ENCODE data around the gene ZNF329.

Gene ZNF329

DNA sequence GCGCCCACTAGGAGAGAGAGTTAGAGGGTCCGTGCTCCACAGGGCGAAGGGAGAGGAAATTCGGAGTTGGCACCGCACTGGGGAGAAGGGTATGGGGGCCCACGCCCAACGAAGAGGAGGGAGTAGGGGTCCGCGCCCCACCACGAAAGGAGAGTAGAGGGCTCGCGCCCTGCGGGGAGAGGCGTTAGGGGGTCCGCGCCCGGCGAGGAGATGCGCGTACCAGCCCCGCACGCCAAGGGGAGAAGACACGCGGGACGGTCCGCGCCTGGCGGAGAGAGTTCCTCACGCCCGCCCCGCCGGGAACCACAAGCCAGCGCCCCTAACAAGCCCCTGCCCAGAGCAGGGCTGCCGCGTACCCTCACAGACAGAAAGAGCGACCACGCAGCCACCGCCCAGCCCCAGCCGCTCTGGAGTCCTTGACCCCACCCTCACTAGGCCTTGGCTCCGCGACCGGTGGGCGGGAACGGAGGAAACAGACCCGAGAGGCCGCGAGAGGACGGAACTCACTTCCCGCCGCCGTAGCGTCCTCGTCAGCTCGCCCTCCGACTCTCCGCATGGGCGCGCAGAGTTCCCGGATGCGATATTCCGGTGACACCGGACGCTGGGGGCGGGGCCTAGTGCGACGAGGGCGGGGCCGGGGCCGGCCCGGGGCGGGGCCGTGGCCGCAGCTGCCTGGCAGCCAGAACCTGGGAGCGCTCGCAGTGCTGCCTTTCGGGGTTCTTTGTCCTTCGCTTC is 32.6 kb downstream of the ZNF329 start:
- no peak for DNase-seq

DNA sequence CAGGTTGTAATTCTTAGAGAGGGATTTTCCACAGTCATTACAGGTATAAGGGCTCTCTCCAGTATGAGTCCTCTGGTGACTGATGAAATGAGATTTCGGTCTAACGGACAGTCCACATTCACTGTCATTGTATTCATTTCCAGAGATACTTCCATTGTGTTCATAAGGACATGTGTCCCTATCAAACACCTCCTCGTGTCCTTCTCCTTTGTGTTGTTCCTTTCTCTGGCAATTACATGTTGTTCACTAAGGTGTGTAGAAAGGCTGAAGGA is 42.1 kb downstream of the ZNF329 start:
- DNase-seq: no peak

GRCh38 chr19:58107778-58108545 is 42.6 kb downstream of the ZNF329 start:
- no peak for DNase-seq

GRCh38 chr19:58098682-58098998 is 51.9 kb downstream of the ZNF329 start:
- DNase-seq: no peak

DNA sequence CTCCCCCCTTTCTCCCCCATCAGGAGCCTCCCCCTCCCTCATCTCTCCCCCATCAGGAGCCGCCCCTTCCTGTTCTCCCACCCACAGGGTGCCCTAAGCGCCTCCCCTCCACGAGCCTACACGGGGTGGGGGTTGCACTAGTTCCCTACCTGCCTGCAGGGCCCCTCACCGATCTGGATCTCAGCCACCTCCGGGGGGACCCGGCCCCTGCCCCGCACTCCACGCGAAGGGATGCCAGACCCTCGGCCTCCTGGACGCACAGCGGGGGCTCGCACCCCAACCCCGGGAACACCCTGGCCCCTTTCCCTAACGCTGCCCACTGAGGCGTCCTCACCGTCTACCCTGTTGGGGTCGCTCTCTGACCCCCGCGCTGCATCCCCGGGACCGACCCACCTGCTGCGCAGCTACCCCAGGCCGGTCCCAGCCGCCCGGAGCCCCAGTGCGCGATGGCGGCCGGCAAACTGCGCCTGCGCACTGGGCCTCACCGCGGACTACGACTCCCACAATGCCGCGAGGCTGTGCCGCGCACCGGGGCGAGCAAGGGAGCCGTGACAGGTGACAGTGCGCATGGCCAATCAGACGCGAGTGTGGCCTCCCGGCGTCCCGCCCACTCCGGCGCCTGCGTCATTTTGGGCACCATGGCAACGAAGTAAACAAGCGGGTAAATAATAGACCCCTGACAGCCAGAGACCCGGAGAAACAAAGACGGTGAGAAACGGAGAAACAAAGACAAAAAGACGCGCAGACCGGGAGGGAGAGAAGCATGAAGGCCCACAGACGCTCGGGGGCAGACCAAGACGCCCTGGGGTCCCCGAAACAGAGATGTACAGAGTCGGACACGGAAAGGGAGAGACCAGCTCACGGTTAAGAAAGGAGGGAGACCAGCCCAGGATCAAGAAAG is 52.6 kb downstream of the ZNF329 start, which contains the start of gene ZSCAN18:
Gene ZSCAN18 (minus strand): TSS at position 451 of the 901 bp plus-strand sequence. CDS start 7,964 bp downstream, outside the sequence.
- peak; percentile 58 for DNase-seq

GRCh38 chr19:58097349-58097748 is 53.2 kb downstream of the ZNF329 start:
- DNase-seq: no peak

DNA sequence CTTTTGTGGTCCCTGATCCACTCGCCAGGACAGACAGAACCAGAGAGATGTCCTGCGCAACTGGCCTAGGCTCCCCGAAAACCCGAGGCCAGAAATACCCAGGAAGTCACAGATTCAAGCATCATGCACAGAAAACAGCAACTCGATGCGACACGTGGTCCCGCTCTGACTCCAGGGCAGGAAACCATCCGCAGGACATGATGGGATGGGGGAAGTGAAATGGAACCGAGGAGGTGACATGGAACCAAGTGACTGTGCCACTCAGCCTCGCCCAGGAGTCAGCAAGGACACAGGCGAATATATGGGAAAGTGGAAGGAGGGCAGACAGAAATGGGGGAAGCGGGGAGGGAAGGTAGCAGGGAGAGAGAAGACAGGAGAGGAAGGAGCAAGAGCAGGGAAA is 53.7 kb downstream of the ZNF329 start:
- DNase-seq: no peak

GRCh38 chr19:58095328-58095727 is 55.3 kb downstream of the ZNF329 start:
- DNase-seq: no peak

GRCh38 chr19:58093071-58093470 is 57.5 kb downstream of the ZNF329 start:
- no peak for DNase-seq

GRCh38 chr19:58091251-58091995 is 59.2 kb downstream of the ZNF329 start:
- no peak for DNase-seq

DNA sequence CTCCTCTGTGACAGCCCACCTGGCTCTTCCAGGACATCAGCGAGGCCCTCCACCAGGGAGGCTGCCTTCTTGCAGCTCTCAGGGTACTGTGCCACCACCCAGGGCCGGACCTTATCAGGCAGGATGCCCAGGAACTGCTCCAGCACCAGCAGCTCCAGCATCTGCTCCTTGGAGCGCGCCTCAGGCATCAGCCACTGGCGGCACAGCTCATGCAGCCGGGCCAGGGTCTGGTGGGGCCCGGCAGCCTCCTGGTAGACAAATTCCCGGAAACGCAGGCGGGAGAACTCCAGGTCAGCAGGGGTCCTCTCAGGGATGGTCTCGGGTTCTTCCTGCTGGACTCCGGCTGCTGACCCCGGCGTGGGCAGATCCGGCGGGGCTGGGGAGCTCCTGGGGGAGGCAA is 60.7 kb downstream of the ZNF329 start:
- DNase-seq: no peak

- DNase-seq: no peak
Observed at GRCh38 chr19:58088521-58089052, 62.0 kb downstream of the ZNF329 start.

- no peak for DNase-seq
Observed at GRCh38 chr19:58086825-58087710, 63.5 kb downstream of the ZNF329 start.

DNA sequence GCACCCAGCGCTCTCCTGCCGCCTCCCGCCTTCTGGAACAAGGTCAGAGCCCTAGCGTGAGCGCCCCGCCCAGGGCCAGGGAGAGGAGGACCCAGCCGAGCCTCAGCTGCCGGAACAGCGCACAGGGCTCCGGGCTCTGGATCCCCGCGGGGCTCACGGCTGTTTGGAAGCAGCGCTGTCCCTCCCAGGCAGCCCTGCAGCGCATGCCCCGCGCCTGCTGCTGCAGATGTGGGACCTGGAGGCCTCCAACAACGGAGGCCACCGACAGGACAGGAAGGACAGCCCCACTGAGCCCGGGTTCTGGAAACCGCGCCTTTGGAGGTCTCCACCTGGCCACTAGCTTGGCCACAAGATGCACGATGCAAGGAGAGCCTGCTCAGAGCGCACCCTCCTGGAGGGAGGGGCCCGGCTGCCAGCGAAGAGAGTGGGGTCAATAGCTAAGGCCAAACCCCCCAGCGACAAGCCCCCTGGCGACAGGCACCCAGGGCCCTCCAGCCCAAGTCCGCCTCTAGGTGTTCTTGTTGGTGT is 65.2 kb downstream of the ZNF329 start:
- no peak for DNase-seq

DNA sequence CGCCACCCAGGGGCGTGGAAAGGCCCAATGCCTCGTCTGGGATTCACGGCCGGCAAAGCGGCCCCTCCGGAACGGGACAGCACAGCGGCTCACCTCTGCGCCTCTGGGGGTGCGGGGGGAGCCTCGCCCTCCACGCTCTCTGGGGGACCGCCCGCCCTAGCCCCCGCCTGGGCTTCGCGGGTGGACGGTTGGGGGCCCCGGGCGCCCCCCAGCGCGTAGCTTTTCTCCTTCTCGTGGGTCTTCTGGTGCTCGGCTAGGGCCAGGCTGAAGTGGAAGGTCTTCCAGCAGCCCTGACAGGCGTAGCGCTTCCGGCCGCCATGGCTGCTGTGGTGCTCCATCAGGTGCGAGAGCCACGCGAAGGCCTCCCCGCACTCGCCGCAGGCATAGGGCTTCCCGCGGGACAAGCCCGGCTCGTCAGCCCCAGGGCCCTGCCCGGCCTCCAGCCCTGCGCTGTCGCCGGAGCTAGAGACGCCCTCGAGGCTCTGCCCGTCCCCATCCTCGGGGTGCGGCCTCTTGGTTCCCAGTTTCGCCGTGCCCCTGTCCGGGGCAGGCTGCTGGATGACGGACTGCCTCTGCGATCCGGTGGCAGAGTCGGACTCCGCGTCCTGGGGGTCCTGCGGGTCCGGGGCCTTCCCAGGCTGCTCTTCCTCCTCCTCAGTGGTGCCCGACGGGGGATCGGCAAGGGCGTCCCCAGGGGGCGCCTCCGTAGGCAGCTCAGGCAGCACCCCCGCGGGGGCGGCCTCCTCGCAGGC is 65.8 kb downstream of the ZNF329 start:
- no peak for DNase-seq

- no peak for DNase-seq
Observed at GRCh38 chr19:58083021-58083420, 67.6 kb downstream of the ZNF329 start.

GRCh38 chr19:58079792-58080191 is 70.8 kb downstream of the ZNF329 start:
- no peak for DNase-seq
